GM23338 (cell line): Measurements from ENCODE around the gene PCNX1. TPM values are rescaled to one million over a fixed set of nuclear protein-coding genes. Genes with fewer than 3 reads are reported as not detected.

ENCODE experiments used
- ATAC-seq: fragments of 200-7000 bp; cut with Tn5 transposase; 3 replicates; pipeline ENCODE4 v1.9.1; 2020
- DNase-seq: peaks from one replicate; pipeline ENCODE4 v3.0.0-alpha.2; 2015; ENCODE audit warnings: low spot score
- H2AFZ ChIP-seq: fragments of 200-600 bp; sonication (generic); 2 replicates; pipeline ENCODE4 v1.8.0; 2016; ENCODE audit warnings: antibody characterized with exemption, mild to moderate bottlenecking, moderate library complexity
- H3F3A ChIP-seq: fragments of 200-600 bp; sonication (generic); replicated peaks from 2 replicates; pipeline ENCODE4 v1.8.0; 2017; ENCODE audit warnings: antibody characterized with exemption, mixed run types, low read depth
- H3K27ac ChIP-seq: fragments of 200-600 bp; sonication (generic); 2 replicates; pipeline ENCODE4 v1.6.1; 2016; ENCODE audit warnings: low read depth
- H3K27me3 ChIP-seq: fragments of 200-600 bp; sonication (generic); 2 replicates; pipeline ENCODE4 v1.8.0; 2016; ENCODE audit warnings: mild to moderate bottlenecking, mixed run types, moderate library complexity; ENCODE audit not compliant: insufficient read depth
- H3K36me3 ChIP-seq: fragments of 200-600 bp; sonication (generic); 2 replicates; pipeline ENCODE4 v1.8.0; 2016; ENCODE audit warnings: mild to moderate bottlenecking; ENCODE audit not compliant: insufficient read depth
- H3K4me1 ChIP-seq: fragments of 200-600 bp; sonication (generic); 2 replicates; pipeline ENCODE4 v1.8.0; 2016; ENCODE audit warnings: mild to moderate bottlenecking, moderate library complexity; ENCODE audit not compliant: insufficient read depth
- H3K4me2 ChIP-seq: fragments of 200-600 bp; sonication (generic); 2 replicates; pipeline ENCODE4 v1.7.1; 2017; ENCODE audit warnings: mixed run types
- H3K4me3 ChIP-seq: fragments of 200-600 bp; sonication (generic); 2 replicates; pipeline ENCODE4 v1.6.1; 2016; ENCODE audit warnings: mixed run types
- H3K79me2 ChIP-seq: fragments of 200-600 bp; sonication (generic); replicated peaks from 2 replicates; pipeline ENCODE4 v1.8.0; 2017; ENCODE audit warnings: mild to moderate bottlenecking; ENCODE audit not compliant: insufficient read depth
- H3K9me2 ChIP-seq: fragments of 200-600 bp; sonication (generic); 2 replicates; pipeline ENCODE4 v1.8.0; 2017; ENCODE audit not compliant: insufficient read depth
- H4K20me1 ChIP-seq: fragments of 200-600 bp; sonication (generic); replicated peaks from 2 replicates; pipeline ENCODE4 v1.8.0; 2017; ENCODE audit warnings: mild to moderate bottlenecking; ENCODE audit not compliant: insufficient read depth
- H3K27ac Mint-ChIP-seq: 2 replicates; pipeline ENCODE4 v1.8.0; 2020; ENCODE audit warnings: inconsistent platforms, mild to moderate bottlenecking, moderate library complexity, mixed read lengths
- H3K27me3 Mint-ChIP-seq: 3 replicates; pipeline ENCODE4 v1.8.0; 2022; ENCODE audit warnings: low read depth, mild to moderate bottlenecking, moderate library complexity, mixed read lengths, inconsistent platforms; ENCODE audit not compliant: insufficient read depth, poor library complexity
- H3K36me3 Mint-ChIP-seq: 3 replicates; pipeline ENCODE4 v1.8.0; 2021; ENCODE audit warnings: low read depth, mild to moderate bottlenecking, inconsistent platforms, moderate library complexity, mixed read lengths
- H3K4me1 Mint-ChIP-seq: 3 replicates; pipeline ENCODE4 v1.8.0; 2020; ENCODE audit warnings: mild to moderate bottlenecking, inconsistent platforms, mixed read lengths
- H3K4me3 Mint-ChIP-seq: 3 replicates; pipeline ENCODE4 v1.8.0; 2021; ENCODE audit warnings: moderate library complexity, mild to moderate bottlenecking, inconsistent platforms, mixed read lengths
- H3K9me3 Mint-ChIP-seq: 3 replicates; pipeline ENCODE4 v1.8.0; 2020; ENCODE audit warnings: moderate library complexity, mild to moderate bottlenecking, inconsistent platforms, mixed read lengths
- EZH2 ChIP-seq: fragments of 200-600 bp; sonication (generic); IDR thresholded peaks from one replicate; pipeline ENCODE4 v1.8.0; 2017; ENCODE audit warnings: antibody characterized with exemption, mild to moderate bottlenecking, low read depth; ENCODE audit not compliant: unreplicated experiment
- EZH2phosphoT487 ChIP-seq: fragments of 200-600 bp; sonication (generic); IDR thresholded peaks from one replicate; pipeline ENCODE4 v1.8.1; 2018; ENCODE audit warnings: antibody characterized with exemption; ENCODE audit not compliant: unreplicated experiment
- JUNB ChIP-seq: IDR thresholded peaks from one replicate; pipeline ENCODE4 v1.6.1; 2016; ENCODE audit warnings: antibody characterized with exemption; ENCODE audit not compliant: unreplicated experiment
- NANOG ChIP-seq: IDR thresholded peaks from 2 replicates; pipeline ENCODE4 v1.6.1; 2016; ENCODE audit warnings: antibody characterized with exemption, borderline replicate concordance
- STAT1 ChIP-seq: IDR thresholded peaks from one replicate; pipeline ENCODE4 v1.6.1; 2016; ENCODE audit warnings: antibody characterized with exemption; ENCODE audit not compliant: unreplicated experiment
- ZNF114 ChIP-seq: fragments of 250-450 bp; sonication (Bioruptor Pico); IDR thresholded peaks from 2 replicates; pipeline ENCODE4 v1.5.0; 2020; ENCODE audit warnings: mild to moderate bottlenecking, moderate library complexity
- ZNF331 ChIP-seq: fragments of 250-450 bp; sonication (Bioruptor Pico); IDR thresholded peaks from 2 replicates; pipeline ENCODE4 v1.5.0; 2020; ENCODE audit warnings: low read depth, mild to moderate bottlenecking, moderate library complexity
- polyA plus RNA-seq: library from polyadenylated mRNA; unstranded; fragments of >200 nt; fragmentation: Nextera tagmentation; extraction: Ambion mirVana; gene quantifications from 2 replicates; pipeline ENCODE4 v1.2.1, GENCODE V29; 2016
- total RNA-seq: library from RNA; depleted of rRNA; stranded (reverse); fragments of >200 nt; shearing (Covaris generic); gene quantifications from 2 replicates; pipeline ENCODE4 v1.2.3, GENCODE V29; 2014
- TF ChIP-seq, protein P1 (sequence below): IDR thresholded peaks from one replicate; pipeline ENCODE4 v1.6.1; 2018; ENCODE audit warnings: antibody characterized with exemption; ENCODE audit not compliant: unreplicated experiment
- TF ChIP-seq, protein P2 (sequence below): IDR thresholded peaks from 2 replicates; pipeline ENCODE4 v1.6.1; 2016; ENCODE audit warnings: antibody characterized with exemption

The PCNX1 gene
- total and polyA plus RNA-seq, 2 experiments from 2014 or later = 19.4 to 53.1 TPM

DNA sequence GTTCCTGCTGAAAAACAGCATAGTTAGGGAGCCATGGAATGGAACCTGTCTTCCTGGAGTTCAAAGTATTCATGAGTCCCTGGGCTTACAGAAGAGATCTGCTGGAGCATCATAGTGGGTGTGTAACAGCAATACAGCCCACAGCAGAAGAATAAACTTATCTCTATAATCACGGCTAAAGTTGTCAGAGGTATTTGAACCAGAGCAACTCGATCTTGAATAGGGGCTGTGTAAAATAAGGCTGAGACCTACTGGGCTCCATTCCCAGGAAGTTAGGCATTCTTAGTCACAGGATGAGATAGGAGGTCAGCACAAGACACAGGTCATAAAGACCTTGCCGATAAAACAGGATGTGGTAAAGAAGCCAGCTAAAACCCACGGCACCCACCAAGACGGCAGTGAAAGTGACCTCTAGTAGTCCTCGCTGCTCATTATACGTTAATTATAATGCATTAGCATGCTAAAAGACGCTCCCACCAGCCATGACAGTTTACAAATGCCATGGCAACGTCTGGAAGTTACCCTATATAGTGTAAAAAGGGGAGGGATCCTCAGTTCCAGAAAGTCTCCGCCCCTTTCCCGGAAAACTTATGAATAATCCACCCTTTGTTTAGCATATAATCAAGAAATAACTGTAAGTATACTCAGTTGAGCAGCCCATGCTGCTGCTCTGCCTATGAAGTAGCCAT is 223.4 kb downstream of the PCNX1 start:
- no peak for ATAC-seq
- TF ChIP-seq ZNF331 (CRISPR knock-in tag) (no peak), STAT1 (no peak), NANOG (no peak), EZH2phosphoT487 (no peak), ZNF114 (CRISPR knock-in tag) (no peak)
- TF ChIP-seq, protein P1, sequence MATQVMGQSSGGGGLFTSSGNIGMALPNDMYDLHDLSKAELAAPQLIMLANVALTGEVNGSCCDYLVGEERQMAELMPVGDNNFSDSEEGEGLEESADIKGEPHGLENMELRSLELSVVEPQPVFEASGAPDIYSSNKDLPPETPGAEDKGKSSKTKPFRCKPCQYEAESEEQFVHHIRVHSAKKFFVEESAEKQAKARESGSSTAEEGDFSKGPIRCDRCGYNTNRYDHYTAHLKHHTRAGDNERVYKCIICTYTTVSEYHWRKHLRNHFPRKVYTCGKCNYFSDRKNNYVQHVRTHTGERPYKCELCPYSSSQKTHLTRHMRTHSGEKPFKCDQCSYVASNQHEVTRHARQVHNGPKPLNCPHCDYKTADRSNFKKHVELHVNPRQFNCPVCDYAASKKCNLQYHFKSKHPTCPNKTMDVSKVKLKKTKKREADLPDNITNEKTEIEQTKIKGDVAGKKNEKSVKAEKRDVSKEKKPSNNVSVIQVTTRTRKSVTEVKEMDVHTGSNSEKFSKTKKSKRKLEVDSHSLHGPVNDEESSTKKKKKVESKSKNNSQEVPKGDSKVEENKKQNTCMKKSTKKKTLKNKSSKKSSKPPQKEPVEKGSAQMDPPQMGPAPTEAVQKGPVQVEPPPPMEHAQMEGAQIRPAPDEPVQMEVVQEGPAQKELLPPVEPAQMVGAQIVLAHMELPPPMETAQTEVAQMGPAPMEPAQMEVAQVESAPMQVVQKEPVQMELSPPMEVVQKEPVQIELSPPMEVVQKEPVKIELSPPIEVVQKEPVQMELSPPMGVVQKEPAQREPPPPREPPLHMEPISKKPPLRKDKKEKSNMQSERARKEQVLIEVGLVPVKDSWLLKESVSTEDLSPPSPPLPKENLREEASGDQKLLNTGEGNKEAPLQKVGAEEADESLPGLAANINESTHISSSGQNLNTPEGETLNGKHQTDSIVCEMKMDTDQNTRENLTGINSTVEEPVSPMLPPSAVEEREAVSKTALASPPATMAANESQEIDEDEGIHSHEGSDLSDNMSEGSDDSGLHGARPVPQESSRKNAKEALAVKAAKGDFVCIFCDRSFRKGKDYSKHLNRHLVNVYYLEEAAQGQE = no peak
- no peak overlapping the region for H2AFZ ChIP-seq

DNA sequence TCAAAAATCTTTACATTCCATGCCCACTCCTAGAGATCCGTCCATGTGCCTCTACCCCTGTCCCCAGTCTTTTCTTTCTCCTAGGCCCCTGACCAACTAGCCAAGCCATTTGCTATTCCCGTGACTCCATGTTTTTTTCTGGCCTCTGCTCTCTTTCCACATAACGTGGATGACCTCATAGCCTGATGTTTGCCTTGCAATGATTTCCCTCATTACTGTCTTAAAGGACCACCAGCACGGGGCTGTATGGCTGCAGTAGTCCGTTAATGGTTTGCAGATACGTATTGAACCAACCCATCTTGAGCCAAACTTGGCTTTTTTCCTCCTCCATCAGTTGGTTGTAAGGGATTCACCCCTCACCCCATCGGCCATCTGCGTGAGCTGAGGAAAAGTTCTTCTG is 226.0 kb downstream of the PCNX1 start:
- Histone ChIP-seq H3F3A (no peaks in the 10 kb centered on the region), H3K36me3 (no peaks in the 10 kb centered on the region), H4K20me1 (no peaks in the 10 kb centered on the region), H2AFZ (no peak overlapping the region), H3K27ac (no peak overlapping the region), H3K4me2 (no peak overlapping the region), H3K27me3 (no peaks in the 10 kb centered on the region), H3K79me2 (no peaks in the 10 kb centered on the region), H3K4me3 (no peak overlapping the region), H3K4me1 (peaks cover 14% of the 10 kb centered on the region; the same call in 1 of the 2 replicates), H3K9me2 (peaks cover 9% of the 10 kb centered on the region; the same call in 1 of the 2 replicates)
- Mint-ChIP-seq H3K27ac (no peak overlapping the region), H3K4me3 (no peak overlapping the region), H3K27me3 (peaks cover 7% of the 10 kb centered on the region), H3K4me1 (peaks cover 6% of the 10 kb centered on the region), H3K9me3 (peaks cover 9% of the 10 kb centered on the region), H3K36me3 (peaks cover 4% of the 10 kb centered on the region; the same call in 2 of the 3 replicates)
- no peak for DNase-seq
- no peak for ATAC-seq
- TF ChIP-seq JUNB (no peak), EZH2phosphoT487 (no peak), ZNF114 (CRISPR knock-in tag) (no peak), NANOG (no peak), STAT1 (no peak), EZH2 (no peak)
- TF ChIP-seq, protein P2, sequence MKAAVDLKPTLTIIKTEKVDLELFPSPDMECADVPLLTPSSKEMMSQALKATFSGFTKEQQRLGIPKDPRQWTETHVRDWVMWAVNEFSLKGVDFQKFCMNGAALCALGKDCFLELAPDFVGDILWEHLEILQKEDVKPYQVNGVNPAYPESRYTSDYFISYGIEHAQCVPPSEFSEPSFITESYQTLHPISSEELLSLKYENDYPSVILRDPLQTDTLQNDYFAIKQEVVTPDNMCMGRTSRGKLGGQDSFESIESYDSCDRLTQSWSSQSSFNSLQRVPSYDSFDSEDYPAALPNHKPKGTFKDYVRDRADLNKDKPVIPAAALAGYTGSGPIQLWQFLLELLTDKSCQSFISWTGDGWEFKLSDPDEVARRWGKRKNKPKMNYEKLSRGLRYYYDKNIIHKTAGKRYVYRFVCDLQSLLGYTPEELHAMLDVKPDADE = no peak

More for the DNA sequence above, 223.4 kb downstream of the PCNX1 start:
- Histone ChIP-seq H3K27ac (no peak overlapping the region), H3K79me2 (no peaks in the 10 kb centered on the region), H3K27me3 (no peaks in the 10 kb centered on the region), H3K36me3 (no peaks in the 10 kb centered on the region), H3K4me3 (no peak overlapping the region), H3K4me1 (peaks cover 14% of the 10 kb centered on the region; the same call in 1 of the 2 replicates), H3K9me2 (peaks cover 9% of the 10 kb centered on the region; the same call in 1 of the 2 replicates), H3F3A (no peaks in the 10 kb centered on the region), H4K20me1 (no peaks in the 10 kb centered on the region), H3K4me2 (no peak overlapping the region)
- H3K27me3 Mint-ChIP-seq = peaks cover 4% of the 10 kb centered on the region
- H3K27ac Mint-ChIP-seq = no peak overlapping the region
- peaks cover 11% of the 10 kb centered on the region for H3K9me3 Mint-ChIP-seq
- peak; percentile 45 for DNase-seq
- H3K4me3 Mint-ChIP-seq = no peak overlapping the region
- H3K4me1 Mint-ChIP-seq = peaks cover 6% of the 10 kb centered on the region
- H3K36me3 Mint-ChIP-seq = peaks cover 11% of the 10 kb centered on the region
